AG10803 (cell line): ENCODE measurements around the gene DPP6.
"Not testable (repeated sequence)": the region's sequence is repeated elsewhere in the genome, so short reads cannot be mapped to it uniquely, and the experiment has no call there.

ENCODE experiments used
- DNase-seq: peaks from one replicate; pipeline ENCODE4 v3.0.0; 2010; ENCODE audit warnings: low read depth
- H3K4me3 ChIP-seq: 2 replicates; pipeline ENCODE4 v1.5.1; 2011; ENCODE audit warnings: mild to moderate bottlenecking, low read length, control low read depth
- TF ChIP-seq, protein P1 (sequence below): conservative IDR thresholded peaks from 2 replicates; pipeline ENCODE4 v1.5.1; 2011; ENCODE audit warnings: mild to moderate bottlenecking, low read length, control low read depth, inconsistent platforms

The DPP6 gene

GRCh38 chr7:154917808-154918160 is 865.6 kb downstream of the DPP6 start:
- DNase-seq: no peak
- TF ChIP-seq, protein P1, sequence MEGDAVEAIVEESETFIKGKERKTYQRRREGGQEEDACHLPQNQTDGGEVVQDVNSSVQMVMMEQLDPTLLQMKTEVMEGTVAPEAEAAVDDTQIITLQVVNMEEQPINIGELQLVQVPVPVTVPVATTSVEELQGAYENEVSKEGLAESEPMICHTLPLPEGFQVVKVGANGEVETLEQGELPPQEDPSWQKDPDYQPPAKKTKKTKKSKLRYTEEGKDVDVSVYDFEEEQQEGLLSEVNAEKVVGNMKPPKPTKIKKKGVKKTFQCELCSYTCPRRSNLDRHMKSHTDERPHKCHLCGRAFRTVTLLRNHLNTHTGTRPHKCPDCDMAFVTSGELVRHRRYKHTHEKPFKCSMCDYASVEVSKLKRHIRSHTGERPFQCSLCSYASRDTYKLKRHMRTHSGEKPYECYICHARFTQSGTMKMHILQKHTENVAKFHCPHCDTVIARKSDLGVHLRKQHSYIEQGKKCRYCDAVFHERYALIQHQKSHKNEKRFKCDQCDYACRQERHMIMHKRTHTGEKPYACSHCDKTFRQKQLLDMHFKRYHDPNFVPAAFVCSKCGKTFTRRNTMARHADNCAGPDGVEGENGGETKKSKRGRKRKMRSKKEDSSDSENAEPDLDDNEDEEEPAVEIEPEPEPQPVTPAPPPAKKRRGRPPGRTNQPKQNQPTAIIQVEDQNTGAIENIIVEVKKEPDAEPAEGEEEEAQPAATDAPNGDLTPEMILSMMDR: no peak
- no peak overlapping the region for H3K4me3 ChIP-seq

GRCh38 chr7:154918266-154918665 is 866.1 kb downstream of the DPP6 start:
- no peak overlapping the region for H3K4me3 ChIP-seq
- no peak for DNase-seq
- TF ChIP-seq, protein P1: no peak

GRCh38 chr7:154918741-154919140 is 866.5 kb downstream of the DPP6 start:
- TF ChIP-seq, protein P1: no peak
- DNase-seq: no peak
- H3K4me3 ChIP-seq: no peak overlapping the region

- TF ChIP-seq, protein P1: no peak
- no peak overlapping the region for H3K4me3 ChIP-seq
- no peak for DNase-seq
Measured at GRCh38 chr7:154919344-154920225, 867.4 kb downstream of the DPP6 start.

- not testable (repeated sequence) for DNase-seq, H3K4me3 ChIP-seq
Measured at GRCh38 chr7:154922472-154922871, 870.3 kb downstream of the DPP6 start.

- peak; percentile 90 for DNase-seq
- H3K4me3 ChIP-seq: peak overlapping the region; percentile 70
- TF ChIP-seq, protein P1: peak; percentile 73
Measured at GRCh38 chr7:154927624-154928125, 875.5 kb downstream of the DPP6 start.

DNA sequence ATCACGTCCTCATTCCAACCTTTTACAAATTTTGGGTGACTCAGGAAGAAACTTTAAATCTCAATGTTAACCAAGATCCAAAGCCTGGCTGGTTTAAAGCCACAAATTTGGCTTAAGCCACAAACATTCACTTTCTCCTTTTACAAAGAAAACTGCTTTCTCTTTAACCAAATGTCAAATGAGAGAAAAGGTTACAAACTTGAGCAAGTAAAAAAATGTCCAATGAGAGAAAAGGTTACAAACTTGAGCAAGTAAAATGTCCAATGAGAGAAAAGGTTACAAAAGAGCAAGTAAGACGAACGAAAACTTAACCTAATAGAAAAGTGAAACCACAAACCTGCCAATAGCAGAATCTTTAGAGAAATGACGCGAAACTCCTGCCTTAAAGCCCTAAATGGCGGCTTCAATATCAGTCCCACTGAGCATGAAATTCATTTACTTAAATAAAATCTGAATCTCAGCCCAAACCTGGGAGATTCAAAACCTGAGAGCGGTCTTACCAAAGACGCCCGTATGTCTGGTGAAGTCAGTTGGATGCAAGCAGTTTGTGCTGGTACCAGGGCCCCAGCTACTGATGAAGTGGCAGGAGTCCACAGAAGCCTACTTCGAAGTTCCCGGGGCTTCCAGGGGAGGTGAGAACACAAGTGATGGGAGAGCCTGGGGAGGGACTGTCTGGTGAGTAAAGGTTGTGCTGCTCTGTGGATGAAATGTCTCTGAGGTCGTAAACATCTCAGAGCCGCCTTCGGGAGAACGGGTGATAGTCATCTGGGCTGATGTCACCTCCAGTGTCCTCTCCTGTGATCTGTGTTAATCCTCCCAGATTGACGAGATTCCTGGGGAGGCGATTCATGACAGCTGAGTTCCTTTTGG is 876.2 kb downstream of the DPP6 start:
- peak overlapping the region; percentile 70 for H3K4me3 ChIP-seq
- peak; percentile 91 for DNase-seq
- TF ChIP-seq, protein P1: no peak
